Measurements from ENCODE around the gene SRSF7. TPM values are rescaled to one million over a fixed set of nuclear protein-coding genes. Genes with fewer than 3 reads are reported as not detected.
"Not testable (repeated sequence)": the region's sequence is repeated elsewhere in the genome, so short reads cannot be mapped to it uniquely, and the experiment has no call there.

SRSF7 gene
- total RNA-seq, 1 donor from 2014 or later, result 112 TPM

DNA sequence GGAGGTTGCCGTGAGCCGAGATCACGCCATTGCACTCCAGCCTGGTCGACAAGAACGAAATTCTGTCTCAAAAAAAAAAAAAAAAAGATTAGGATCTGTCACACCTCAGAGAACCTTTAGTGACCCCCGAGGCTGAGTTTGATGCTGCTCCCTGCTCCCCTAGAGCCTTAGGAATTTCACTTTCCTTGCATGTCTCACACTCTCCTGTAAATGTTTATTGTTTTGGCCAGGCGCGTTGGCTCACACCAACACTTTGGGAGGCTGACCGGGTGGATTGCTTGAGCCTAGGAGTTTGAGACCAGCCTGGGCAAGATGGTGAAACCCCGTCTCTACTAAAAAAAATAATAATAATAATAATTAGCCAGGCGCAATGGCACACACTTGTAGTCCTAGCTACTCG is 31.5 kb downstream of the SRSF7 start:
- H3K36me3 ChIP-seq, result no peaks in the 10 kb centered on the region
- intact Hi-C loops (cut with DNase I), result no loop called here
- H3K9me3 ChIP-seq, result no peaks in the 10 kb centered on the region
- TF ChIP-seq, protein P1, sequence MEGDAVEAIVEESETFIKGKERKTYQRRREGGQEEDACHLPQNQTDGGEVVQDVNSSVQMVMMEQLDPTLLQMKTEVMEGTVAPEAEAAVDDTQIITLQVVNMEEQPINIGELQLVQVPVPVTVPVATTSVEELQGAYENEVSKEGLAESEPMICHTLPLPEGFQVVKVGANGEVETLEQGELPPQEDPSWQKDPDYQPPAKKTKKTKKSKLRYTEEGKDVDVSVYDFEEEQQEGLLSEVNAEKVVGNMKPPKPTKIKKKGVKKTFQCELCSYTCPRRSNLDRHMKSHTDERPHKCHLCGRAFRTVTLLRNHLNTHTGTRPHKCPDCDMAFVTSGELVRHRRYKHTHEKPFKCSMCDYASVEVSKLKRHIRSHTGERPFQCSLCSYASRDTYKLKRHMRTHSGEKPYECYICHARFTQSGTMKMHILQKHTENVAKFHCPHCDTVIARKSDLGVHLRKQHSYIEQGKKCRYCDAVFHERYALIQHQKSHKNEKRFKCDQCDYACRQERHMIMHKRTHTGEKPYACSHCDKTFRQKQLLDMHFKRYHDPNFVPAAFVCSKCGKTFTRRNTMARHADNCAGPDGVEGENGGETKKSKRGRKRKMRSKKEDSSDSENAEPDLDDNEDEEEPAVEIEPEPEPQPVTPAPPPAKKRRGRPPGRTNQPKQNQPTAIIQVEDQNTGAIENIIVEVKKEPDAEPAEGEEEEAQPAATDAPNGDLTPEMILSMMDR (IDR thresholded peaks at IDR 0.05), result no peak
- ATAC-seq, result no peak
- no peaks in the 10 kb centered on the region for H3K27me3 ChIP-seq
- H3K4me1 ChIP-seq, result peaks cover 17% of the 10 kb centered on the region
- H3K27ac ChIP-seq, result peak overlapping the region; percentile 39
- no peak overlapping the region for H3K4me3 ChIP-seq
- no peak for DNase-seq

DNA sequence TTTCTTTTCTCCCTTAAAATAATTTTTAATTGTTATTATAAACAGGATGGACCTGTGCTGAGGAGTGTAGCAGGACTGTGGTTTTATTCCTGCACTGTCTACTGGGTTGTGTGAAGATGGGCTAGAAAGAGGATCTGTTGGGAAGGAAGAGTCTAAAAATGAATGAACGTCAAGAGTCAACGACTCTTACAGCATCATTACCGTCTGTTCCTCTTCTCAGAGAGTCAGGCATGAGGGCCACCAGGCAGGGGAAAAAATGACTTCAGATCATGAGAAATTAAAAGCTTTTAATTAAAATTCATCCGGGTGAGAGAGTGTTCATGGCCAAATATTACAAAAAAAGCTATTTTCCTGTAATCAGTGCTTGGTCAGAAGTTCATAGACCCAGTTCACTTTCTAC is 32.6 kb downstream of the SRSF7 start:
- H3K4me3 ChIP-seq, result no peak overlapping the region
- no peak for ATAC-seq
- intact Hi-C loops (cut with DNase I), result no loop called here
- TF ChIP-seq, protein P1 (IDR thresholded peaks at IDR 0.05), result no peak
- H3K4me1 ChIP-seq, result peaks cover 17% of the 10 kb centered on the region
- no peaks in the 10 kb centered on the region for H3K36me3 ChIP-seq
- no peak for DNase-seq
- no peaks in the 10 kb centered on the region for H3K9me3 ChIP-seq
- H3K27me3 ChIP-seq, result no peaks in the 10 kb centered on the region
- H3K27ac ChIP-seq, result no peak overlapping the region

DNA sequence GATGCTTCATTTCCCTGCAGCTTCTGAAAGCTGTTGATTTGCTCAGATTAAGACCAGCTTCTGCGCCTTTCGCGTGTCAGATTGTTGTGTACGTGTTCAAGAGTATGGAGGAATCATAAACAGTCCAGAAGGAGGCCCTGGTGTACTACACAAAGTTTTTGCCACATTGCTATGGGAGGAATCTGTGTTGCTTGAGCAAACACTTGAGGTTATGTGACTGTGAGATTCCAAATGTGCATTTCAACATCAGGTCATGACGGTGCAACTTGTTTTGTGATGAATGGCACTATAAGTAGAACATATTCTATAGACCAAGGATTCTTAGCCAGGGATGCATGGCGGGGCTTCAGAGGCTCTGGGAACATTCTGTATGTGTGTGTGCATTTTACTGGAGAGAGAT is 35.0 kb downstream of the SRSF7 start:
- TF ChIP-seq, protein P1 (IDR thresholded peaks at IDR 0.05), result no peak
- no peak for DNase-seq
- Histone ChIP-seq H3K4me1 (peaks cover 12% of the 10 kb centered on the region), H3K36me3 (peaks cover 4% of the 10 kb centered on the region), H3K27me3 (no peaks in the 10 kb centered on the region), H3K4me3 (no peak overlapping the region), H3K27ac (peak overlapping the region; percentile 68), H3K9me3 (no peaks in the 10 kb centered on the region)
- intact Hi-C loops (cut with DNase I), result no loop called here
- ATAC-seq, result peak; percentile 83

DNA sequence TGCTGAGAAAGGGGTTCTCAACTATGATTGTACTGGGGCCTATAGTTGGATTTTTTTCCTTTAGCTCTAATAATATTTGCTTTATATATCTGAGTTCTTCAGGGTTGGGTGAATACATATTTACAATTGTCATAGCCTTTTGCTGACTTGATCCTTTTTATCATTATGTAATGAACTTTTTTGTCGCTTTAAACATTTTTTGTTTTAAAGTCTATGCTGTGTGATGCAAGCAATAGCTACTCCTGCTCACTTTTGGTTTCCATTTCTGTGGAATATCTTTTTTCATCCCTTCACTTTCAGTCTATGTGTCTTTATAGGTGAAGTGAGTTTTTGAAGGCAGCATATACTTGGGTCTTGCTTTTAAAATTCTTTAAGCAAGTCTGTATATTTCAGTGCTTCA is 36.2 kb downstream of the SRSF7 start:
- H3K36me3 ChIP-seq; ATAC-seq; DNase-seq; H3K4me1 ChIP-seq; H3K4me3 ChIP-seq; intact Hi-C loops (cut with DNase I); H3K27me3 ChIP-seq; H3K9me3 ChIP-seq; H3K27ac ChIP-seq: not testable (repeated sequence)

DNA sequence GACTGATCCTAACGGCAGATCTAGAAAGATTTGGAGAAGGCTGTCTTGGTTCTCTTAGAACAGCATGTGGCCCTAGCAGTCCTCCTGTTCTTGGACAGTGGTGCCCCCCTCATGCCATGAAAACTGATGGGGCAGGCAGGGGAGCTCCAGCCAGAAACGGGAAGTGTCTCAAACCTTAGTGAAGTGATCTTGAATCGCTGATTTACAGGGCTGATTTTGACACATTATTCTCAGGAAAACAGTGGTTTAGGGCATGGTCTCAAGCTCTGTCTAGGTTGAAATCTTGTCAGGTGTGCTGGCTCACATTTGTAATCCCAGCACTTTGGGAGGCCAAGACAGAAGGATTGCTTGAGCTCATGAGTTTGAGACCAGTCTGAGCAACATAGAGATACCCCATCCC is 37.8 kb downstream of the SRSF7 start:
- Histone ChIP-seq H3K9me3 (no peaks in the 10 kb centered on the region), H3K4me3 (no peak overlapping the region), H3K27ac (no peak overlapping the region), H3K27me3 (no peaks in the 10 kb centered on the region), H3K4me1 (peaks cover 6% of the 10 kb centered on the region), H3K36me3 (peaks cover 5% of the 10 kb centered on the region)
- intact Hi-C loops (cut with DNase I), result no loop called here
- ATAC-seq, result no peak
- TF ChIP-seq, protein P1 (IDR thresholded peaks at IDR 0.05), result no peak
- no peak for DNase-seq

DNA sequence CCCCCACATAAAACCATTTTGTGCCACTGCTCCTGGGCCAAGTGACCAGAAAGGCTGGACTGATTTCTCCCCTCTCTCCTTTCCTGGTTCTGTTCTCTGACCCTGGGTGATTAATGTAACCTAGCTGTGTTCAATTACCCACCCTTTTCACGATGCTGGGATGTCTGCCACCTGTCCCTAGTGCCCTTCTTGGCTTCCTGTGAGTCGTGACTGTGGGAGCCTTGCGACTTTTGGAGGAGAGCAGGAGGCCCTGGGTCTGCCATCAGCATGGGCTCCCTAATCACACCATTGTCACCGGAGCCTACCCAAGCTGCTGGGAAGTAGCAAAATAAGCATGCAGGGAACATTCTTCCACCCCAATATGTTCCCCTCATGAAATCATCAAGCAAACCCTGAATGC is 38.3 kb downstream of the SRSF7 start:
- Histone ChIP-seq H3K4me1 (peaks cover 6% of the 10 kb centered on the region), H3K36me3 (peaks cover 5% of the 10 kb centered on the region), H3K27me3 (no peaks in the 10 kb centered on the region), H3K27ac (no peak overlapping the region), H3K9me3 (no peaks in the 10 kb centered on the region), H3K4me3 (no peak overlapping the region)
- intact Hi-C loops (cut with DNase I), result no loop called here
- DNase-seq (no peak), ATAC-seq (no peak)
- TF ChIP-seq, protein P1 (IDR thresholded peaks at IDR 0.05), result no peak

Data from upper lobe of right lung (tissue), 1 donor.